Neural crest cell (in vitro differentiated cells): Measurements from ENCODE around the gene RRH. TPM values are rescaled to one million over a fixed set of nuclear protein-coding genes. Genes with fewer than 3 reads are reported as not detected.

Source experiments
- DNase-seq: peaks from one replicate; pipeline ENCODE4 v3.0.0; 2021; ENCODE audit warnings: low read depth, mixed read lengths, low spot score
- H3K27ac Mint-ChIP-seq: one replicate; pipeline ENCODE4 v1.8.0; 2021; ENCODE audit warnings: mild to moderate bottlenecking, mixed read lengths; ENCODE audit not compliant: unreplicated experiment
- H3K27me3 Mint-ChIP-seq: 2 replicates; pipeline ENCODE4 v1.8.0; 2021; ENCODE audit warnings: low read depth, mild to moderate bottlenecking, mixed read lengths
- H3K36me3 Mint-ChIP-seq: 2 replicates; pipeline ENCODE4 v1.8.0; 2021; ENCODE audit warnings: low read depth, mild to moderate bottlenecking, mixed read lengths
- H3K4me1 Mint-ChIP-seq: 2 replicates; pipeline ENCODE4 v1.8.0; 2021; ENCODE audit warnings: mixed read lengths
- H3K4me3 Mint-ChIP-seq: one replicate; pipeline ENCODE4 v1.8.0; 2021; ENCODE audit warnings: mild to moderate bottlenecking, mixed read lengths
- H3K9me3 Mint-ChIP-seq: 2 replicates; pipeline ENCODE4 v1.8.0; 2021; ENCODE audit warnings: mixed read lengths
- total RNA-seq: library from RNA; stranded (reverse); gene quantifications from 2 replicates; pipeline ENCODE4 v1.2.1, GENCODE V29; 2021
- TF ChIP-seq, protein P1 (sequence below): fragments of 200-600 bp; sonication (generic); conservative IDR thresholded peaks from 2 replicates; pipeline ENCODE4 v1.5.0; 2021; ENCODE audit warnings: antibody characterized with exemption, mild to moderate bottlenecking

Gene RRH
- total RNA-seq, 1 donor from 2014 or later: 0.16 TPM

DNA sequence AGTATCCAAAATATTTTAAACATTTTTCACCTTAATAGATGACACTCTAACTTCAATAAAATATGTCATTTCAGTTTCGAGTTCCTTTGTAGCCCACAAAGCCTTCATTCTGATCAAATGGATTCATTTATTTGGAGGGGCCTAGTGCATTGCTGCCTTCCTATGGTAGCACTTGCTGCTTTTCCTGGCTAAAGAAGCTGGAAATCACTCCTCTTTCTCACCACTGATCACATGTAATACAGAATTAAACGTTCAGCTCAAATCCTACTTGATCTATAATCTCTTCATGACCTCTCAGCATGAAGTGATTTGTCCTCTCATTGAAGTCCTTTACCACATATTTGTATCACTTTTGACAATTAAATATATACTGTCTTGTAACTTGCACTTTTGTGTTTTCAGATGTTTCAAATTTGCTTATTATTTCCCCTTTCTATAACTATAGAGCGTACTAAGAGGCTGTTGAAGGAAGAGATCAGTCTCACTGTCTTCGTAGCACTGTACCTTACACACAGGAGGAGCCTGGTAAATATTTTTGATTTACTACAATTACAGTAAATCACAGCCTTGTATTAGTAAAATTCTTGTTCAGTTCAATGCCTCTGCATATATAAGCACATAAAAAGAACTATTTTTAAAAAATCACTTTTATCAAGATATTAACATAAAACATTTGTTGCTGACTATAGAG lies 26.5 kb upstream of the RRH start:
- TF ChIP-seq, protein P1, sequence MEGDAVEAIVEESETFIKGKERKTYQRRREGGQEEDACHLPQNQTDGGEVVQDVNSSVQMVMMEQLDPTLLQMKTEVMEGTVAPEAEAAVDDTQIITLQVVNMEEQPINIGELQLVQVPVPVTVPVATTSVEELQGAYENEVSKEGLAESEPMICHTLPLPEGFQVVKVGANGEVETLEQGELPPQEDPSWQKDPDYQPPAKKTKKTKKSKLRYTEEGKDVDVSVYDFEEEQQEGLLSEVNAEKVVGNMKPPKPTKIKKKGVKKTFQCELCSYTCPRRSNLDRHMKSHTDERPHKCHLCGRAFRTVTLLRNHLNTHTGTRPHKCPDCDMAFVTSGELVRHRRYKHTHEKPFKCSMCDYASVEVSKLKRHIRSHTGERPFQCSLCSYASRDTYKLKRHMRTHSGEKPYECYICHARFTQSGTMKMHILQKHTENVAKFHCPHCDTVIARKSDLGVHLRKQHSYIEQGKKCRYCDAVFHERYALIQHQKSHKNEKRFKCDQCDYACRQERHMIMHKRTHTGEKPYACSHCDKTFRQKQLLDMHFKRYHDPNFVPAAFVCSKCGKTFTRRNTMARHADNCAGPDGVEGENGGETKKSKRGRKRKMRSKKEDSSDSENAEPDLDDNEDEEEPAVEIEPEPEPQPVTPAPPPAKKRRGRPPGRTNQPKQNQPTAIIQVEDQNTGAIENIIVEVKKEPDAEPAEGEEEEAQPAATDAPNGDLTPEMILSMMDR: no peak
- no peak overlapping the region for H3K27ac Mint-ChIP-seq
- DNase-seq: no peak
- H3K36me3 Mint-ChIP-seq: no peaks in the 10 kb centered on the region
- H3K27me3 Mint-ChIP-seq: peaks cover 15% of the 10 kb centered on the region
- peaks cover 5% of the 10 kb centered on the region for H3K9me3 Mint-ChIP-seq
- no peaks in the 10 kb centered on the region for H3K4me1 Mint-ChIP-seq
- H3K4me3 Mint-ChIP-seq: no peak overlapping the region

DNA sequence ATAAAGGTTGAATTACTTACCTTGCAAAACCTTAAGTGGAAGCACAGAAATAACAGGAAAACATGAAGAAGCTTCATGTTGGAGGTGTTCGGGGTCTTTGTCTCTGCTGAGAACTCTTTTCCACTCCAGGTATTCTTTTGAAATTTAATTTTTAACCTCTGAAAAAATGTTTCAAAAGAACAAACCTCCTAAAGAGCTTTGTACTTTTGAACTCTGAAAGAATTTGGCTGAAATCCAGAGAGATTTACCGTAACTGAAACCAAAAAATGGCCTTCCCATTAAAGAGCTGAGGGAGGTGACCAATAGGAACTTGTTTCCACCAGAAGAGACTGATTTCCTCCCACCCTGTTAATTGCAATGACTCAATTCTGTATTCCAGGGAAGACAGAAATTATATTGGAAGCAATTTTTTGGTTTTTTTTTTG lies 25.9 kb upstream of the RRH start, which contains the start of gene CFI:
CFI (minus strand) TSS at position 105 of the 425 bp plus-strand sequence; CDS start at position 77, 28 bp downstream.
- no peak for DNase-seq
- TF ChIP-seq, protein P1: no peak
- peaks cover 4% of the 10 kb centered on the region for H3K9me3 Mint-ChIP-seq
- H3K4me3 Mint-ChIP-seq: no peak within 1 kb of the TSS
- H3K4me1 Mint-ChIP-seq: no peaks in the 10 kb centered on the region
- H3K27ac Mint-ChIP-seq: no peak within 1 kb of the TSS
- peaks cover 11% of the 10 kb centered on the region for H3K27me3 Mint-ChIP-seq
- no peaks in the 10 kb centered on the region for H3K36me3 Mint-ChIP-seq

DNA sequence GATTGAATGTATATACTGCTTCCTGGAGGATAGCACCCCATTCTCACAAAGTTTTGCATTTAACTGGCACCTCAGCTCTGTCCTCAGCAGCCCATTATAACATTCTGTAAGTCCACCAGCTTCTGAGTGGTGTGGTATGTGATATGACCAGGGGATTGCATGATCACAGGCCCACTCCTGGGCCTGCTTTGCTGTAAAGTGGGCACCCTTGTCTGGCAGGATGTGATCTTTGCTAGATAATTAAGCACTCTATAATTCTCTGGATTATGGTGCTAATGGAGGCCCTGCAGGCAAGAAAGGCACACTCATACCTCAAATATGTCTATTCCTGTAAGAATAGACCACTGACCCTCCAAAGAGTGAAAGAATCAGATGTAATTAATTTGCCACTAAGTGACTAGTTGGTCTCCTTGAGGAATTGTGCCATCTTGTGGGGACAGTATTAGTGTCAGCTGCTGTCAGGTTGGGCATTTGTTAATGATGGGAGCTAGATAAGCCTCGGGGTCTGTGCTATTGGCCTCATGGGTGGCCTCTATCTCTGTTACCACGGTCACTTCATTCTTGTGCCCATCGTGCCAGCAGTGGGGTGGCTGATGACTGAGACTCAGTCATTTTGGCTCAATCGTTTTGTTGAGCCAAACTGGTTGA lies 23.7 kb upstream of the RRH start:
- Mint-ChIP-seq H3K9me3 (no peaks in the 10 kb centered on the region), H3K36me3 (no peaks in the 10 kb centered on the region), H3K4me1 (no peaks in the 10 kb centered on the region), H3K27me3 (peaks cover 8% of the 10 kb centered on the region), H3K4me3 (no peak overlapping the region), H3K27ac (no peak overlapping the region)
- DNase-seq: no peak
- TF ChIP-seq, protein P1: peak; percentile 52

DNA sequence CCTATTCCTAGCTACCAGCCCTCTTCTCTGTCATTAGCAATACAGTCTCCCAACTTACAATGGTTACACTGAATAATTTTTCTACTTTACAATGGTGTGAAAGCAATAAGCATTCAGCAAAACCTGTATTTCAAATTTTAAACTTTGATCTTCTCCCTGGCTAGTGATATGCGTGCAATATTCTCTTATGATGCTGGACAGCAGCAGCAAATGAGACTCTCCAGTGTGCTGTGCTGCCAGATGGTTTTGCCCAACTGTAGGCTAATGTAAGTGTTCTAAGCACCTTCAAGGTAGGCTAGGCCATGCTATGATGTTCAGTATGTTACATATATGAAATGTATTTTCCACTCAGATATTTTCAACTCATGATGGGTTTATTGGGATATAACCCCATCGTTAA lies 18.1 kb upstream of the RRH start:
- Mint-ChIP-seq H3K27ac (no peak overlapping the region), H3K4me1 (peaks cover 2% of the 10 kb centered on the region), H3K4me3 (no peak overlapping the region), H3K27me3 (peaks cover 25% of the 10 kb centered on the region), H3K9me3 (no peaks in the 10 kb centered on the region), H3K36me3 (no peaks in the 10 kb centered on the region)
- TF ChIP-seq, protein P1: no peak
- DNase-seq: no peak

DNA sequence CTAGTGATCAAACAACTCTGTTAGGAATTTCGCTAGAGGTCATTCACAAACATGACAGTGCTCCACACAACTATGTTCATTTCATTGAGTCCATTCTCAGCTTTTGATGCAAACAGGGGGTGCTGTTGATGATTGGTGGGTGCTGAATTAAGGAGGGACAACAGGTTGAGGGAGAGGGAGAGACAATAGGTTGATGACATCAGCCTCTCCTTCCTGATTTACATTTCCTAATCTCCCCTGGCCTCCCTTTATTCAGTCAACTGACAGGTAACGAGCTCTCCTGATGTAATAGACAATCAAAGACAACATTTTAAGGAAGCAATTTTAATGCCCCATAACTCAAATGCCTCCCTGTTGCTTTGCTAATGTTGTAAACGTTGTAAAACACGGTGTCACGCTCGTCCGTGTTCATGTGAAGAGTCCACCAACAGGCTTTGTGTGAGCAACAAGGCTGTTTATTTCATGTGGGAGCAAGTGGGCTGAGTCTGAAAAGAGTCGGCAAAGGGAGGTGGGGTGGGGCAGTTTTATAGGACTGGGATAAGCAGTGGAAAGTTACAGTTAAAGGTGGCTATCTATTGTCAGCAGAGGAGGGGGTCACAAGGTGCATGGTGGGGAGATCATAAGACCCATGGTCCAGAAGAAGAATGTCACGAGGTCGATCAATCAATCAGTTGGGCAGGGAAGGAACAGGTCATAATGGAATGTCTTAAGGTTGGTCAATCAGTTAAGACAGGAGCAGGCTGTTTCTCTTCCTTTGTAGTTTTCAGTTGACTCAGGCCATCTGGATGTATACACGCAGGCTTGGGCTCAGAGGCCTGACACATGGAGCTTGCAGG lies 17.0 kb upstream of the RRH start:
- DNase-seq: no peak
- TF ChIP-seq, protein P1: no peak
- no peak overlapping the region for H3K27ac Mint-ChIP-seq

More for the DNA sequence above, 17.0 kb upstream of the RRH start:
- no peaks in the 10 kb centered on the region for H3K9me3 Mint-ChIP-seq
- H3K36me3 Mint-ChIP-seq: no peaks in the 10 kb centered on the region
- peaks cover 25% of the 10 kb centered on the region for H3K27me3 Mint-ChIP-seq
- peaks cover 13% of the 10 kb centered on the region for H3K4me1 Mint-ChIP-seq
- peak overlapping the region; percentile 1 for H3K4me3 Mint-ChIP-seq
